Adrenal gland (tissue), 5 donors: Measurements from ENCODE around the gene UBE2Q2.

ENCODE experiments used
- CTCF ChIP-seq, 6 experiments: fragments of 450-650 bp in 4 of 6; fragments of 200-600 bp in 2 of 6; sonication (generic) in 1 of 6; IDR thresholded peaks; 1 replicate in 5 of 6; 2 replicates in 1 of 6; pipeline versions ENCODE4 v1.5.1 to v1.8.0; 2016 to 2021; ENCODE audit warnings: antibody characterized with exemption in 6 of 6, mild to moderate bottlenecking in 2 of 6, moderate library complexity in 1 of 6
- POLR2A ChIP-seq, 2 donors: fragments of 450-650 bp; IDR thresholded peaks; one replicate each; pipeline ENCODE4 v1.6.1; 2017; ENCODE audit warnings: antibody characterized with exemption in 2 of 2, mild to moderate bottlenecking in 2 of 2, moderate library complexity in 1 of 2
- donor health status: DM: no; HTN: no; CAD: no.

- TF ChIP-seq CTCF (IDR thresholded peaks at IDR 0.05) = no peak
- no peak for TF ChIP-seq POLR2A (IDR thresholded peaks at IDR 0.05)
Measured at GRCh38 chr15:75864213-75865059, 21.2 kb downstream of the UBE2Q2 start.
